ENCODE measurements around the gene FAM168A. TPM values are rescaled to one million over a fixed set of nuclear protein-coding genes. Genes with fewer than 3 reads are reported as not detected.

FAM168A gene
- total and polyA plus RNA-seq, 2 of the 8 experiments (the other 6 are each of a cell fraction or from before 2014, with no cell fraction given), result 17.1 to 21.6 TPM

DNA sequence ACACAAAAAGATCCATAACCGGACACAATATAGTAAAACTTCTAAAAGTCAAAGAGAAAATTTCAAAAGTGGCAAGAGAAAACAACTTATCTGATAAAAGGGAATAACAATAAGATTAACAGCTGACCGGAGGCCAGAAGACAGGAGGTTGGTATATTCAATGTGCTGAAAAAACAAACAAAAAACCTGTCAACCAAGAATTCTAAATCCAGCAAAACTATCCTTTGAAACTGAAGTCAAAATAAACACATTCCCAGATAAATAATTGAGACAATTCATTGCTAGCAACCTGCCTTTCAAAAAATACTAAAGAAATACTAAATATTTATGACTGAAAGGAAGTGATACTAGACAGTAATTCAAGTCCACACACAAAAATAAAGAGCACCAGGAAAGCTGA, 120.4 kb downstream of the FAM168A start:
- Histone ChIP-seq H2AK5ac (ENCODE audit: low read depth, low read length) (no peak overlapping the region), H3K18ac (ENCODE audit: extremely low read depth, low read length) (no peak overlapping the region), H2BK15ac (ENCODE audit: low read length) (no peak overlapping the region), H3K4me1 (replicated peaks in 1 of 4; ENCODE audit: control insufficient read depth in 3 of 4, insufficient read depth in 4 of 4, low read length in 3 of 4) (peaks cover 0 to 3% (median 1%) of the 10 kb centered on the region in 4 experiments; a peak in 2 of 7 replicates), H3K4me3 (ENCODE audit: extremely low read depth in 1 of 4, insufficient read depth in 2 of 4, low read depth in 3 of 4, low read length in 4 of 4) (no peak overlapping the region), H3K14ac (ENCODE audit: insufficient read length) (no peak overlapping the region), H3K9ac (replicated peaks in 1 of 4; ENCODE audit: extremely low read depth in 1 of 4, low read depth in 3 of 4, low read length in 3 of 4) (no peak overlapping the region), H3K23ac (ENCODE audit: insufficient read length) (no peak overlapping the region), H4K8ac (ENCODE audit: extremely low read depth, insufficient read depth, low read length) (no peak overlapping the region), H4K5ac (ENCODE audit: insufficient read length, low read depth, low read length) (no peak overlapping the region), H3K56ac (replicated peaks; ENCODE audit: insufficient read length, low read depth, low read length) (no peak overlapping the region), H3K4me2 (ENCODE audit: insufficient read depth in 1 of 2, low read depth in 2 of 2, low read length in 2 of 2) (no peak overlapping the region), H4K91ac (replicated peaks; ENCODE audit: insufficient read length, low read length) (no peak overlapping the region), H3K4ac (replicated peaks; ENCODE audit: insufficient read length, low read depth, low read length) (no peak overlapping the region), H2AFZ (ENCODE audit: low read length) (no peak overlapping the region), H3K79me2 (ENCODE audit: control insufficient read depth in 1 of 2, insufficient read depth in 2 of 2, low read length in 2 of 2) (peaks cover 0 to 23% of the 10 kb centered on the region in 2 experiments; a peak in 2 of 4 replicates), H3K27ac (ENCODE audit: low read depth, low read length) (no peak overlapping the region), H2BK5ac (ENCODE audit: low read depth, low read length) (no peak overlapping the region), H3K27me3 (replicated peaks in 1 of 4; ENCODE audit: control insufficient read depth in 3 of 4, extremely low read depth in 1 of 4, insufficient read depth in 3 of 4, low read length in 3 of 4) (no peaks in the 10 kb centered on the region), H2BK120ac (replicated peaks; ENCODE audit: low read depth, low read length) (no peak overlapping the region), H3K36me3 (ENCODE audit: control insufficient read depth in 2 of 4, insufficient read depth in 4 of 4, low read length in 3 of 4) (no peaks in the 10 kb centered on the region), H4K20me1 (replicated peaks in 1 of 2; ENCODE audit: control insufficient read depth in 1 of 2, insufficient read depth in 2 of 2, low read length in 2 of 2) (peaks cover 0 to 2% of the 10 kb centered on the region in 2 experiments), H3K79me1 (ENCODE audit: low read depth, low read length) (0 out of 2 replicates have a peak, but pooled peaks cover 2% of the 10 kb centered on the region), H2BK20ac (ENCODE audit: low read length) (no peak overlapping the region), H3K9me3 (ENCODE audit: insufficient read depth in 2 of 2, low read depth in 1 of 2, low read length in 1 of 2) (no peaks in the 10 kb centered on the region), H2BK12ac (ENCODE audit: low read depth, low read length) (no peak overlapping the region), H3K23me2 (ENCODE audit: low read depth, low read length) (no peaks in the 10 kb centered on the region)
- FAIRE-seq, result no peak
- DNase-seq (ENCODE audit: low read depth in 1 of 2, low spot score in 2 of 2), result no peak
- ChIA-PET CTCF (ENCODE audit: partially characterized antibody) (interaction anchor here (1.0 to 3.4 kb wide), 5 partner anchors 13 to 149 kb away, joined by 3 to 31 read pairs (median 19); partner anchors contain the start of gene FAM168A), POLR2A (ENCODE audit: partially characterized antibody) (no interaction called here)
- TF ChIP-seq KDM4A (IDR thresholded peaks at IDR 0.05; ENCODE audit: low read depth, low read length, severe bottlenecking) (no peak), JUND (IDR thresholded peaks at IDR 0.05; ENCODE audit: low read length) (no peak), RBBP5 (IDR thresholded peaks at IDR 0.05; ENCODE audit: borderline replicate concordance, low read depth, low read length) (no peak), CTBP2 (IDR thresholded peaks at IDR 0.05; ENCODE audit: borderline replicate concordance, insufficient read depth, insufficient read length, low read length) (no peak), HDAC6 (IDR thresholded peaks at IDR 0.05; ENCODE audit: low read depth, low read length) (no peak), GABPA (IDR thresholded peaks at IDR 0.05; ENCODE audit: borderline replicate concordance, insufficient read depth, low read length) (no peak), CEBPB (IDR thresholded peaks at IDR 0.05; ENCODE audit: low read depth, low read length) (no peak), ZNF274 (IDR thresholded peaks at IDR 0.05; ENCODE audit: borderline replicate concordance, extremely low read depth, low read length) (no peak)
- WGBS, 2 experiments (ENCODE audit: extremely low coverage in 1 of 2, insufficient coverage in 1 of 2, insufficient read length in 1 of 2, insufficient replicate concordance in 2 of 2, low coverage in 1 of 2, low lambda C conversion rate in 2 of 2, missing lambda C conversion rate in 1 of 2), result 93% methylated on average over 2 of the region's 2 CpGs; no CpG with 5 or more reads in 1 of the 2 experiments

Data from H1 (cell line).